Loucy (cell line): ENCODE data around the gene STC2.

Source experiments
- H2AFZ ChIP-seq: fragments of 200-600 bp; sonication (generic); 2 replicates; pipeline ENCODE4 v1.6.0; 2016; ENCODE audit warnings: antibody characterized with exemption, mild to moderate bottlenecking, low read length, moderate library complexity
- H3F3A ChIP-seq: fragments of 200-600 bp; 2 replicates; pipeline ENCODE4 v1.6.0; 2016; ENCODE audit warnings: antibody characterized with exemption, low read depth, mild to moderate bottlenecking
- H3K27me3 ChIP-seq: fragments of 200-600 bp; sonication (generic); 2 replicates; pipeline ENCODE4 v1.6.1; 2014; ENCODE audit warnings: low read length, mild to moderate bottlenecking; ENCODE audit not compliant: insufficient read depth, poor library complexity, severe bottlenecking
- H3K36me3 ChIP-seq: fragments of 200-600 bp; sonication (generic); 2 replicates; pipeline ENCODE4 v1.6.1; 2016; ENCODE audit warnings: low read length; ENCODE audit not compliant: insufficient read depth
- H3K4me1 ChIP-seq: fragments of 200-600 bp; sonication (generic); 2 replicates; pipeline ENCODE4 v1.5.1; 2014; ENCODE audit warnings: low read length, mild to moderate bottlenecking; ENCODE audit not compliant: insufficient read depth, poor library complexity, severe bottlenecking
- H3K4me2 ChIP-seq: fragments of 200-600 bp; sonication (generic); 2 replicates; pipeline ENCODE4 v1.6.0; 2014; ENCODE audit warnings: antibody characterized with exemption, low read length, low read depth, mild to moderate bottlenecking; ENCODE audit not compliant: poor library complexity, severe bottlenecking
- H3K4me3 ChIP-seq: fragments of 200-600 bp; sonication (generic); 2 replicates; pipeline ENCODE4 v1.5.1; 2014; ENCODE audit warnings: low read length, mild to moderate bottlenecking, mixed read lengths; ENCODE audit not compliant: poor library complexity, severe bottlenecking
- H3K79me2 ChIP-seq: fragments of 200-600 bp; sonication (generic); 2 replicates; pipeline ENCODE4 v1.6.1; 2014; ENCODE audit warnings: low read length; ENCODE audit not compliant: insufficient read depth
- H3K9ac ChIP-seq: fragments of 200-600 bp; sonication (generic); 2 replicates; pipeline ENCODE4 v1.6.0; 2014; ENCODE audit warnings: mild to moderate bottlenecking, low read depth, low read length, moderate library complexity; ENCODE audit not compliant: poor library complexity, severe bottlenecking
- H3K9me2 ChIP-seq: fragments of 200-600 bp; sonication (generic); replicated peaks from 2 replicates; pipeline ENCODE4 v1.6.1; 2016; ENCODE audit warnings: low read depth, low read length, mixed read lengths
- H3K9me3 ChIP-seq: fragments of 200-600 bp; sonication (generic); 2 replicates; pipeline ENCODE4 v1.6.1; 2014; ENCODE audit warnings: mild to moderate bottlenecking, antibody characterized with exemption, low read length, low read depth; ENCODE audit not compliant: insufficient read depth
- H4K20me1 ChIP-seq: fragments of 200-600 bp; sonication (generic); 2 replicates; pipeline ENCODE4 v1.6.0; 2014; ENCODE audit warnings: antibody characterized with exemption, low read length, mild to moderate bottlenecking; ENCODE audit not compliant: insufficient read depth, poor library complexity, severe bottlenecking
- CTCF ChIP-seq: fragments of 200-600 bp; sonication (generic); conservative IDR thresholded peaks from 2 replicates; pipeline ENCODE4 v1.5.1; 2014; ENCODE audit warnings: mild to moderate bottlenecking, antibody characterized with exemption, low read length
- EZH2phosphoT487 ChIP-seq: fragments of 200-600 bp; IDR thresholded peaks from 2 replicates; pipeline ENCODE4 v1.6.1; 2018; ENCODE audit warnings: antibody characterized with exemption, mild to moderate bottlenecking, moderate library complexity, borderline replicate concordance

The STC2 gene

GRCh38 chr5:173333925-173334661 lies 5.9 kb upstream of the STC2 start:
- no peaks in the 10 kb centered on the region for H3K9me3 ChIP-seq
- no peaks in the 10 kb centered on the region for H4K20me1 ChIP-seq
- H3K9me2 ChIP-seq = no peaks in the 10 kb centered on the region
- no peak overlapping the region for H3K9ac ChIP-seq
- H3K4me3 ChIP-seq = no peak overlapping the region
- H3K4me1 ChIP-seq = no peaks in the 10 kb centered on the region
- H3K36me3 ChIP-seq = no peaks in the 10 kb centered on the region
- no peaks in the 10 kb centered on the region for H3K79me2 ChIP-seq
- no peak overlapping the region for H2AFZ ChIP-seq
- H3K4me2 ChIP-seq = no peak overlapping the region
- H3F3A ChIP-seq = no peaks in the 10 kb centered on the region
- H3K27me3 ChIP-seq = no peaks in the 10 kb centered on the region
- TF ChIP-seq EZH2phosphoT487 (no peak), CTCF (no peak)

GRCh38 chr5:173331956-173332479 lies 3.8 kb upstream of the STC2 start:
- TF ChIP-seq CTCF = peak; percentile 67
- TF ChIP-seq EZH2phosphoT487 = no peak
- Histone ChIP-seq H3K4me3 (no peak overlapping the region), H3K9me2 (no peaks in the 10 kb centered on the region), H3K9me3 (no peaks in the 10 kb centered on the region), H3K79me2 (no peaks in the 10 kb centered on the region), H3K9ac (no peak overlapping the region), H3K4me2 (no peak overlapping the region), H4K20me1 (no peaks in the 10 kb centered on the region), H3F3A (no peaks in the 10 kb centered on the region), H2AFZ (no peak overlapping the region), H3K27me3 (no peaks in the 10 kb centered on the region), H3K36me3 (no peaks in the 10 kb centered on the region), H3K4me1 (no peaks in the 10 kb centered on the region)

GRCh38 chr5:173331287-173331686 lies 3.1 kb upstream of the STC2 start:
- no peak overlapping the region for H3K4me2 ChIP-seq
- H3K9ac ChIP-seq = no peak overlapping the region
- no peaks in the 10 kb centered on the region for H3K27me3 ChIP-seq
- no peaks in the 10 kb centered on the region for H4K20me1 ChIP-seq
- no peak overlapping the region for H3K4me3 ChIP-seq
- no peaks in the 10 kb centered on the region for H3K36me3 ChIP-seq
- H2AFZ ChIP-seq = no peak overlapping the region
- no peaks in the 10 kb centered on the region for H3K79me2 ChIP-seq
- no peaks in the 10 kb centered on the region for H3K9me3 ChIP-seq
- TF ChIP-seq EZH2phosphoT487 (no peak), CTCF (no peak)
- H3K9me2 ChIP-seq = no peaks in the 10 kb centered on the region
- no peaks in the 10 kb centered on the region for H3F3A ChIP-seq
- no peaks in the 10 kb centered on the region for H3K4me1 ChIP-seq
